HepG2 (cell line): ENCODE results near the gene TATDN2.

Source experiments
- CEBPB ChIP-seq: IDR thresholded peaks from 2 replicates; pipeline ENCODE4 v1.6.1; 2011; ENCODE audit warnings: low read depth, low read length, improper control_type of control experiment, borderline replicate concordance
- ZNF33B ChIP-seq: sonication (generic); formaldehyde crosslinking; IDR thresholded peaks from 2 replicates; pipeline ENCODE4 v1.5.1; 2020; ENCODE audit warnings: mild to moderate bottlenecking, missing genetic modification reagents
- TF ChIP-seq, protein P1 (sequence below): sonication (generic); formaldehyde crosslinking; IDR thresholded peaks from 2 replicates; pipeline ENCODE4 v1.4.0; 2020; ENCODE audit warnings: mild to moderate bottlenecking, low read depth, missing genetic modification reagents
- TF ChIP-seq, protein P2 (sequence below): sonication (generic); formaldehyde crosslinking; IDR thresholded peaks from 2 replicates; pipeline ENCODE4 v1.5.0; 2020; ENCODE audit warnings: mild to moderate bottlenecking, missing genetic modification reagents, moderate library complexity
- TF ChIP-seq, protein P3 (sequence below): sonication (generic); formaldehyde crosslinking; IDR thresholded peaks from 2 replicates; pipeline ENCODE4 v1.5.1; 2020; ENCODE audit warnings: missing genetic modification reagents, mild to moderate bottlenecking, borderline replicate concordance
- TF ChIP-seq, protein P4 (sequence below): sonication (generic); formaldehyde crosslinking; IDR thresholded peaks from 2 replicates; pipeline ENCODE4 v1.4.0; 2020; ENCODE audit warnings: missing genetic modification reagents, low read depth, mild to moderate bottlenecking, borderline replicate concordance

GRCh38 chr3:10311710-10312109, 63.5 kb downstream of the TATDN2 start:
- TF ChIP-seq, protein P1, sequence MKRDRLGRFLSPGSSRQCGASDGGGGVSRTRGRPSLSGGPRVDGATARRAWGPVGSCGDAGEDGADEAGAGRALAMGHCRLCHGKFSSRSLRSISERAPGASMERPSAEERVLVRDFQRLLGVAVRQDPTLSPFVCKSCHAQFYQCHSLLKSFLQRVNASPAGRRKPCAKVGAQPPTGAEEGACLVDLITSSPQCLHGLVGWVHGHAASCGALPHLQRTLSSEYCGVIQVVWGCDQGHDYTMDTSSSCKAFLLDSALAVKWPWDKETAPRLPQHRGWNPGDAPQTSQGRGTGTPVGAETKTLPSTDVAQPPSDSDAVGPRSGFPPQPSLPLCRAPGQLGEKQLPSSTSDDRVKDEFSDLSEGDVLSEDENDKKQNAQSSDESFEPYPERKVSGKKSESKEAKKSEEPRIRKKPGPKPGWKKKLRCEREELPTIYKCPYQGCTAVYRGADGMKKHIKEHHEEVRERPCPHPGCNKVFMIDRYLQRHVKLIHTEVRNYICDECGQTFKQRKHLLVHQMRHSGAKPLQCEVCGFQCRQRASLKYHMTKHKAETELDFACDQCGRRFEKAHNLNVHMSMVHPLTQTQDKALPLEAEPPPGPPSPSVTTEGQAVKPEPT = no peak
- no peak for TF ChIP-seq ZNF33B (CRISPR knock-in tag)
- TF ChIP-seq, protein P2, sequence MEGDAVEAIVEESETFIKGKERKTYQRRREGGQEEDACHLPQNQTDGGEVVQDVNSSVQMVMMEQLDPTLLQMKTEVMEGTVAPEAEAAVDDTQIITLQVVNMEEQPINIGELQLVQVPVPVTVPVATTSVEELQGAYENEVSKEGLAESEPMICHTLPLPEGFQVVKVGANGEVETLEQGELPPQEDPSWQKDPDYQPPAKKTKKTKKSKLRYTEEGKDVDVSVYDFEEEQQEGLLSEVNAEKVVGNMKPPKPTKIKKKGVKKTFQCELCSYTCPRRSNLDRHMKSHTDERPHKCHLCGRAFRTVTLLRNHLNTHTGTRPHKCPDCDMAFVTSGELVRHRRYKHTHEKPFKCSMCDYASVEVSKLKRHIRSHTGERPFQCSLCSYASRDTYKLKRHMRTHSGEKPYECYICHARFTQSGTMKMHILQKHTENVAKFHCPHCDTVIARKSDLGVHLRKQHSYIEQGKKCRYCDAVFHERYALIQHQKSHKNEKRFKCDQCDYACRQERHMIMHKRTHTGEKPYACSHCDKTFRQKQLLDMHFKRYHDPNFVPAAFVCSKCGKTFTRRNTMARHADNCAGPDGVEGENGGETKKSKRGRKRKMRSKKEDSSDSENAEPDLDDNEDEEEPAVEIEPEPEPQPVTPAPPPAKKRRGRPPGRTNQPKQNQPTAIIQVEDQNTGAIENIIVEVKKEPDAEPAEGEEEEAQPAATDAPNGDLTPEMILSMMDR (CRISPR knock-in tag) = no peak
- TF ChIP-seq, protein P3, sequence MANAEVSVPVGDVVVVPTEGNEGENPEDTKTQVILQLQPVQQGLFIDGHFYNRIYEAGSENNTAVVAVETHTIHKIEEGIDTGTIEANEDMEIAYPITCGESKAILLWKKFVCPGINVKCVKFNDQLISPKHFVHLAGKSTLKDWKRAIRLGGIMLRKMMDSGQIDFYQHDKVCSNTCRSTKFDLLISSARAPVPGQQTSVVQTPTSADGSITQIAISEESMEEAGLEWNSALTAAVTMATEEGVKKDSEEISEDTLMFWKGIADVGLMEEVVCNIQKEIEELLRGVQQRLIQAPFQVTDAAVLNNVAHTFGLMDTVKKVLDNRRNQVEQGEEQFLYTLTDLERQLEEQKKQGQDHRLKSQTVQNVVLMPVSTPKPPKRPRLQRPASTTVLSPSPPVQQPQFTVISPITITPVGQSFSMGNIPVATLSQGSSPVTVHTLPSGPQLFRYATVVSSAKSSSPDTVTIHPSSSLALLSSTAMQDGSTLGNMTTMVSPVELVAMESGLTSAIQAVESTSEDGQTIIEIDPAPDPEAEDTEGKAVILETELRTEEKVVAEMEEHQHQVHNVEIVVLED (CRISPR knock-in tag) = no peak
- no peak for TF ChIP-seq CEBPB
- TF ChIP-seq, protein P4, sequence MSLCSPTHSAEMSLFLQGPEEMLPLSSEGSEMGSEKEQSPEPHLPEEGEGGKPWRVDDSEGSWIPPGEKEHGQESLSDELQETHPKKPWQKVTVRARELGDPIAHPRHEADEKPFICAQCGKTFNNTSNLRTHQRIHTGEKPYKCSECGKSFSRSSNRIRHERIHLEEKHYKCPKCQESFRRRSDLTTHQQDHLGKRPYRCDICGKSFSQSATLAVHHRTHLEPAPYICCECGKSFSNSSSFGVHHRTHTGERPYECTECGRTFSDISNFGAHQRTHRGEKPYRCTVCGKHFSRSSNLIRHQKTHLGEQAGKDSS = no peak
